NCI-H2107 treated with DMSO at 0.1 percent for 48 hours (cell line): ENCODE results near the gene STAT3.

Experiments used
- DNase-seq: peaks from one replicate; lab custom pipeline; 2025; ENCODE audit not compliant: unreplicated experiment; lab: John Stamatoyannopoulos, UW

STAT3 gene

DNA sequence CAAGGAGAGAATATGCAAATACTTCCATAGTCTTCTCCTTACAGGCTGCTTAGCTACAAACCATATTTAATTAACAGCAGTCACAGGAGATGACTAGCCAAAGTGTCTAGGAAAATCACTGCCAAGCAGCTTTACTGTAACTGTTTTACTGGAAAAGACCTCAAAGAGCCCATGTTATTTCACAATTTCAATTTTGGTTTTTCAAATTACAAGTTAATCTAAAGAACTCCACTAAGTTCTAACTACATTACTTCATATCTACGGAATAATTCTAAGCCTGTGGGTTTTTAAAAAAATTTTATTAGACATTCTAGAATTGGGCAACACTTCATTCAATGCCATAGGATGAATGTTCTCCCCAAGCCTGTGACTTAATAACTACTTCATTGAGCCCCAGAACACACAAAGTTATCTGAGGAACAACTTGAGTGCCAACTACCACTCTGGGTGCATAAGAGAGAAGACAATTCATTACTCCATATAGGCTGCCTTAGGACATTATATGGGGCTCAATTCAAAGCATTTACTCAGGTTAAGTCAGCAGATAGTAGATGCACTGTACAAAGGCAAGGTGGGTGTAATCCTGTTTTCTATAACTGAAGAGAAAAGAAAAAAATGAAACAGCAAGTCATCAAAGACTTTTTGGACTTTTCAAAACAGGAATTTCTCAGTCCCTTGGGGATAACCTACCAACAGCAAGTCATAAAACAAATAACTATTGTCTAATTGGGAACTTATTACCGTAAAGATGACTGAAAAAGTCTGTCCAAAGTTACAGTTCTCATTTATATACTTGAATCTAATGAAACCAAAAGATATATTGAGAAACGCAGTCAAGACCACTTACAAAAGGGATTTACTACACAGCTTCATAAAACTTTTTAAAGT is 33.0 kb downstream of the STAT3 start:
- no peak for DNase-seq

- DNase-seq, result no peak
Observed at GRCh38 chr17:42348104-42348503, 40.1 kb downstream of the STAT3 start.

DNA sequence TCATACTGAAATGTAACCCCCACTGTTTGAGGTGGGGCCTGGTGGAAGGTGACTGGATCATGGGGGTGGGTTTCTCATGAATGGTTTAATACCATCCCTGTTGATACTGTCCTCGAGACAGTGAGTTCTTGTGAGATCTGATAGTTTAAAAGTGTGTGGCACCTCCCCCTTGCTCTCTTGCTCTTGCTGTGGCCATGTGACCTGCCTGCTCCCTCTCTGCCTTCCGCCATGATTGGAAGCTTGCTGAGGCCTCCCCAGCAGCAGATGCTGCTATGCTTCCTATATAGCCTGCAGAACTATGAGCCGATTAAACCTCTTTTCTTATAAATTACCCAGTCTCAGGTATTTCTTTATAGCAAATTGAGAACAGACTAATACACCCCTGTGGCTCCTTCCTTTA is 40.6 kb downstream of the STAT3 start:
- no peak for DNase-seq

GRCh38 chr17:42347198-42347597 is 41.0 kb downstream of the STAT3 start:
- DNase-seq, result no peak

GRCh38 chr17:42346481-42346880 is 41.8 kb downstream of the STAT3 start:
- no peak for DNase-seq

DNA sequence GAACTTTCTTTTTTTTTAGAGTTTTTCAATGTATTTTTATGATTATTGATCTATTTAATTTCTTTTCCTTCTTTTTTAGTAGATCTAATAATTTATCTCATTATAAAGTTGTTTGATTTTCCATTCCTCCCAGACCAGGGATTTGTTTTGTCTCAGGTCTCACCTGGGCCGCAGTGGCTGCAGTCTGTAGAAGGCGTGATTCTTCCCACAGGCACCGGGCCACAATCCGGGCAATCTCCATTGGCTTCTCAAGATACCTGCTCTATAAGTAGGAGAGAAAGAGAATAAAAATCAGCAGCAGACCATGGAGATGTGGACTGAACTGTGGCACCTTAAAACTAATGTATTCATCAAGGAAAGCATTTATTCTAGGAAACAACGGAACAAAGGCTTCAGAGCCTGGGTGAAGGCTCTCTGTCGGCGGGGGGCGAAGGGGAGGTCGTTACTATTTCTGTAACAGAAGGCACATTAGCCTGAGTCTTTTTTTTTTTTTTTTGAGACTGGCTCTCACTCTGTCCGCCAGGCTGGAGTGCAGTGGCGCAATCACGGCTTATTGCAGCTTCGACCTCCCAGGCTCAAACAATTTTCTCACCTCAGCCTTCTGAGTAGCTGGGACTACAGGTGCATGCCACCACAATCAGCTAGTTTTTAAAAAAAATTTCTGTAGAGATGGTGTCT is 42.7 kb downstream of the STAT3 start:
- no peak for DNase-seq

GRCh38 chr17:42342242-42343008 is 45.8 kb downstream of the STAT3 start:
- no peak for DNase-seq

GRCh38 chr17:42341568-42341967 is 46.7 kb downstream of the STAT3 start:
- DNase-seq, result no peak

- no peak for DNase-seq
Observed at GRCh38 chr17:42340691-42341127, 47.5 kb downstream of the STAT3 start.

DNA sequence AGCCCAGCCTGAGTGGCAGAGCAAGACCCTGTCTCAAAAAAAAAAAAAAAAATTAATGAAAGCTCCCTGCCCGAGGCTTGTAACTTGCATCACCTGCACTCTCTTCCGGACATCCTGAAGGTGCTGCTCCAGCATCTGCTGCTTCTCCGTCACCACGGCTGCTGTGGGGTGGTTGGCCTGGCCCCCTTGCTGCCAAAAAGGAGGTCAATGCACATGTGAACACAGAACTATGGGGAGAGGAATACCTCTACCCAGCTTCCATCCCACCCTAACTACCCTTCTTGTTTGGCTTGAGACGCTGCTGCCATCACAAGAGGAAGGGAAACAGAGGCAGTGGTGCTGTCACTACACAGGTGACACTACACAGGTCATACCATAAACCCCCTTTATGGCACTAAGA is 49.0 kb downstream of the STAT3 start:
- DNase-seq, result no peak

GRCh38 chr17:42338427-42338985 is 49.7 kb downstream of the STAT3 start:
- no peak for DNase-seq

DNA sequence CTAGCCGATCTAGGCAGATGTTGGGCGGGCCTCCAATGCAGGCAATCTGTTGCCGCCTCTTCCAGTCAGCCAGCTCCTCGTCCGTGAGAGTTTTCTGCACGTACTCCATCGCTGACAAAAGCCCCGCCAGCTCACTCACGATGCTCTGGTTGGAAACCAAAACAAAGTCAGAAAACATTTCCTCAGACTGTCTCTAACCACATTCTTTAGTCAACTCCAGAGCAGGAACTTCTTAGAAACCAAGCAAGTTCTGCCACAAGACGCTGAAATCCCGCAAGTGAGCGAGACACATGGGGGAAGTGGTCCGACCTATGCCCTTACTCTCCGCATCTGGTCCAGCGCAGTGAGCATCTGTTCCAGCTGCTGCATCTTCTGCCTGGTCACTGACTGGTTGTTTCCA is 50.8 kb downstream of the STAT3 start:
- no peak for DNase-seq

DNA sequence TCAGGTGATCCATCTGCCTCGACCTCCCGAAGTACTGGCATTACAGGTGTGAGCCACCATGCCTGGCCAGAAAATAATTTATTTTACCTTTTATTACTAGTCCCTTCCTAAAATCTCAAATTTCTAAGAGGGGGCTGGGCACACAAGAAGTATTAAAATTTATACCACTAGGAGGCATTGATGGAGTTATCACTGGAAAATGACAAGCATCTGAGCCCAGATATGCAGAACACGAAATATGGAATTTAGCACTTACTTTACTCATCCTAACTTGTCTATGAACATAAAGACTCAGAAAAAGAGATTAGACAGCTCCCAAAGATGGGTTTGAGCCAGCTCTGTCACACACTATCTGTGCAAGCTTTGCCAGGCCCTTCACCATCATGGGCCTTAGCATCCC is 53.6 kb downstream of the STAT3 start:
- no peak for DNase-seq

- DNase-seq, result peak; percentile 56
Observed at GRCh38 chr17:42333053-42333452, 55.2 kb downstream of the STAT3 start.

DNA sequence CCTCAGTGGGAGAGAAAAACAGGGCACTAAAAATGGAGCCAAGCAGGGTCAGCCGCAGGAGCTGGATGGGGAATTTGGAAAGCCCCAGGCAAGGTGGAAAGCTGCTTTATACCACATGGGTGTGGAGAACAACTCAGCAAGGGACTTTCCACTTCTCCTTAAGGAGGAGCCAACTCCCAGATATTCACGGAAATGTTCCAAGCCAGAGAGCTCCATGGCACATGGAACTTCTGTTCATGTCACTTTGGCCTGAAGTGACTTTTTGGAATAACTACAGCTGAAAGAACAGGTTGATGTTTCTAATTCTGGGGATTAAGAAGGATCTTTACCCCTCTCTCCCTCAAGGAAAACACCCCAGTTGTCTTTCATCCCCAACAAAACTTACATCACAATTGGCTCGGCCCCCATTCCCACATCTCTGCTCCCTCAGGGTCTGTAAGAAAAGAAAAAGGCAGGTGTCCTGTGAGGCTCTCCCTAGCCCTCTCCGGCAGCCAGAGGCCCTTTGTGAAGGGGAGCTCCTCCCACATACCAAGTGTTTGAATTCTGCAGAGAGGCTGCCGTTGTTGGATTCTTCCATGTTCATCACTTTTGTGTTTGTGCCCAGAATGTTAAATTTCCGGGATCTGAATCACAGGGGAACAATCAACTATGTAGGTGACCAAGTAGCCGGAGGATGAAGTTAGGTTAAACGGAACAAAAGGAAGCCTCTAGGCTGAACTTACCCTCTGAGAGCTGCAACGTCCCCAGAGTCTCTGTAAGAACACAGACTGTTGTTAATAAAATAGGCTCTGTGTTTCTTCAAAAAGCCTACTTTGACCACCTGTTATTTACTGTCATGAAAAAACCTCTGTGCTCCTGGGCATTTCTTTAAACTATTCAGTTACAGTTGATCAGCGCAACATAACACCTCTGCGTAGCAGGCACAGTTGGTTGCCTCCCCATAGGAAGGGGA is 58.9 kb downstream of the STAT3 start:
- DNase-seq, result peak; percentile 84

DNA sequence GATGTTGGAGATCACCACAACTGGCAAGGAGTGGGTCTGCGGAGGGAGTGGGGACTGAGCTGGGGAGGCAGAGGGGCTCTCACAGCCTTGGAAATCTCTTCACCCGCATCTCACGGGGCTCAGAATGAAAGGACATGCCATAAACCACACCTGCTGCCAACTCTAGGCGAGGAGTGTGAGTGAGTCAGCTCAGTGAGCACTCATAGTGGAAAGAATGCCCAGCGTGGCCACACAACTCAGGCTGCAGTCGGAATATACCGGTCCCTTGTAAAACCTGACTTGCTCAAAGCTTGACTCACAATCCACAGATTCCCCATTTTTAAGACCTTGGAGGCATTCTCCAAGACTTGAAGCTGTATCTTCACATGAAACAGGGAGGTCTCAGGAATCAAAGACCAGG is 63.2 kb downstream of the STAT3 start:
- no peak for DNase-seq

GRCh38 chr17:42323268-42323773 is 64.9 kb downstream of the STAT3 start:
- DNase-seq, result no peak

GRCh38 chr17:42322382-42323267 is 65.6 kb downstream of the STAT3 start:
- peak; percentile 90 for DNase-seq

- DNase-seq, result no peak
Observed at GRCh38 chr17:42321555-42321954, 66.7 kb downstream of the STAT3 start.
